Endothelial cell of umbilical vein (primary cell): ENCODE data around the gene CBX2. TPM values are rescaled to one million over a fixed set of nuclear protein-coding genes. Genes with fewer than 3 reads are reported as not detected.

ENCODE experiments used
- BruUV-seq: library from RNA; stranded (reverse); fragments of 400-500 nt; replicated peaks from 2 replicates; lab custom pipeline; 2021; lab: Mats Ljungman, UMichigan
- CTCF ChIA-PET: fragments of 300-600, 350-600 bp; sonication (Branson Sonifier 250); formaldehyde crosslinking; loops from one replicate; lab custom pipeline; 2021; ENCODE audit warnings: antibody characterized with exemption, inconsistent platforms; lab: Charles Lee
- POLR2A ChIA-PET: fragments of 300-600, 350-600 bp; sonication (Branson Sonifier 250); formaldehyde crosslinking; loops from one replicate; lab custom pipeline; 2021; ENCODE audit warnings: antibody characterized with exemption, inconsistent platforms; lab: Charles Lee
- DNase-seq: peaks from one replicate; pipeline ENCODE4 v3.0.0-alpha.2; 2011; ENCODE audit warnings: low read depth, low spot score
- FAIRE-seq: peaks from 2 replicates; lab custom pipeline; 2011; peaks lifted over from hg19 to GRCh38; lab: Jason Lieb, UNC
- H2AFZ ChIP-seq: 2 replicates; pipeline ENCODE4 v1.6.0; 2012; ENCODE audit warnings: low read depth, low read length, control low read depth, inconsistent platforms
- H3K27ac ChIP-seq: 2 replicates; pipeline ENCODE4 v1.5.1; 2011; ENCODE audit warnings: low read depth, mild to moderate bottlenecking, control low read depth, low read length, moderate library complexity; ENCODE audit not compliant: insufficient read depth
- H3K27me3 ChIP-seq, 2 experiments: 2 replicates each; pipeline versions ENCODE4 v1.6.0 to v1.6.1; 2011; ENCODE audit warnings: low read length in 2 of 2, mixed read lengths in 1 of 2; ENCODE audit not compliant: control insufficient read depth in 2 of 2, insufficient read depth in 2 of 2
- H3K36me3 ChIP-seq, 2 experiments: 2 replicates in 1 of 2; 3 replicates in 1 of 2; pipeline ENCODE4 v1.5.1; 2011; ENCODE audit warnings: low read length in 2 of 2, mild to moderate bottlenecking in 1 of 2, moderate library complexity in 1 of 2; ENCODE audit not compliant: control insufficient read depth in 2 of 2, insufficient read depth in 2 of 2; ENCODE audit errors: extremely low read depth in 1 of 2
- H3K4me1 ChIP-seq: 3 replicates; pipeline ENCODE4 v1.5.1; 2011; ENCODE audit warnings: mild to moderate bottlenecking, low read length; ENCODE audit not compliant: control insufficient read depth, insufficient read depth; ENCODE audit errors: extremely low read depth
- H3K4me2 ChIP-seq: 2 replicates; pipeline ENCODE4 v1.6.1; 2011; ENCODE audit warnings: low read length, control low read depth, mixed read lengths; ENCODE audit not compliant: insufficient read depth
- H3K4me3 ChIP-seq, 3 experiments: fragments of 200-600 bp in 1 of 3; sonication (generic), shearing (Covaris generic) in 1 of 3; replicated peaks in 1 of 3; 2 replicates each; pipeline ENCODE4 v1.5.1; 2011 to 2016; ENCODE audit warnings: control low read depth in 3 of 3, low read length in 3 of 3, mild to moderate bottlenecking in 2 of 3, inconsistent platforms in 1 of 3, low read depth in 1 of 3, moderate library complexity in 1 of 3; ENCODE audit not compliant: insufficient read depth in 1 of 3
- H3K79me2 ChIP-seq: 2 replicates; pipeline ENCODE4 v1.6.0; 2012; ENCODE audit warnings: low read length, inconsistent platforms; ENCODE audit not compliant: control insufficient read depth, insufficient read depth
- H3K9ac ChIP-seq: replicated peaks from 2 replicates; pipeline ENCODE3; 2011; ENCODE audit warnings: low read length, control low read depth; ENCODE audit not compliant: insufficient read depth; ENCODE audit errors: extremely low read depth
- H3K9me1 ChIP-seq: replicated peaks from 3 replicates; pipeline ENCODE4 v1.6.0; 2011; ENCODE audit warnings: mild to moderate bottlenecking, low read length; ENCODE audit not compliant: control insufficient read depth, insufficient read depth; ENCODE audit errors: extremely low read depth
- H3K9me3 ChIP-seq: replicated peaks from 2 replicates; pipeline ENCODE4 v1.5.1; 2012; ENCODE audit warnings: low read length, inconsistent platforms; ENCODE audit not compliant: control insufficient read depth, insufficient read depth
- H4K20me1 ChIP-seq: replicated peaks from 2 replicates; pipeline ENCODE3; 2011; ENCODE audit warnings: mild to moderate bottlenecking, low read length; ENCODE audit not compliant: control insufficient read depth, insufficient read depth; ENCODE audit errors: extremely low read depth
- FOS ChIP-seq: IDR thresholded peaks from 2 replicates; pipeline ENCODE4 v1.6.1; 2011; ENCODE audit warnings: mild to moderate bottlenecking, low read length, moderate library complexity, borderline replicate concordance; ENCODE audit not compliant: insufficient read depth
- GATA2 ChIP-seq: IDR thresholded peaks from 2 replicates; pipeline ENCODE4 v1.7.0; 2011; ENCODE audit warnings: low read depth, mild to moderate bottlenecking, moderate library complexity, mixed read lengths, low read length; ENCODE audit not compliant: insufficient read length, insufficient read depth
- MYC ChIP-seq: IDR thresholded peaks from one replicate; pipeline ENCODE4 v1.6.1; 2011; ENCODE audit warnings: mild to moderate bottlenecking, low read depth, low read length
- POLR2A ChIP-seq: IDR thresholded peaks from 2 replicates; pipeline ENCODE4 v1.6.1; 2012; ENCODE audit warnings: low read depth, mild to moderate bottlenecking, control low read depth, low read length
- POLR2AphosphoS5 ChIP-seq: IDR thresholded peaks from 2 replicates; pipeline ENCODE4 v1.6.1; 2012; ENCODE audit warnings: low read depth, mild to moderate bottlenecking, control low read depth, low read length, moderate library complexity; ENCODE audit not compliant: insufficient read depth
- dilution Hi-C: fragments of 300-500 bp; cut with MboI; formaldehyde crosslinking; loops from one replicate; pipeline ENCODE4 v1.15.0; 2019; ENCODE audit warnings: low sequenced_read_pairs; ENCODE audit not compliant: extremely low pct_ligation_motif_present
- intact Hi-C: fragments of 100-400 bp; cut with micrococcal nuclease; formaldehyde crosslinking; loops from one replicate; pipeline ENCODE4 v1.10.0; 2022
- polyA plus RNA-seq, 4 experiments: library from polyadenylated mRNA; depleted of rRNA in 3 of 4; stranded (reverse) in 3 of 4; unstranded in 1 of 4; fragments of >200 nt; gene quantifications; 2 replicates each; pipeline versions ENCODE4 v1.2.1 to v1.2.3, GENCODE V29; 2011 to 2012; ENCODE audit warnings: missing spikeins in 1 of 4
- total RNA-seq: library from RNA; stranded (reverse); gene quantifications from 2 replicates; pipeline ENCODE4 v1.2.3, GENCODE V29; 2021
- TF ChIP-seq, protein P1 (sequence below): IDR thresholded peaks from 2 replicates; pipeline ENCODE4 v1.6.1; 2011; ENCODE audit not compliant: insufficient read depth, insufficient read length
- TF ChIP-seq, protein P2 (sequence below), 2 donors: IDR thresholded peaks; 1 replicate in 1 of 2; 2 replicates in 1 of 2; pipeline ENCODE4 v1.5.1; 2011; ENCODE audit warnings: low read length in 2 of 2, mild to moderate bottlenecking in 2 of 2, moderate library complexity in 2 of 2, control low read depth in 1 of 2, inconsistent platforms in 1 of 2, low read depth in 1 of 2; ENCODE audit not compliant: insufficient read depth in 1 of 2; ENCODE audit errors: extremely low read depth in 1 of 2

CBX2 gene
- total and polyA plus RNA-seq, 2 donors (not counting 3 experiments of a cell fraction or from before 2014, with no cell fraction given): 10.5 to 20.0 TPM

DNA sequence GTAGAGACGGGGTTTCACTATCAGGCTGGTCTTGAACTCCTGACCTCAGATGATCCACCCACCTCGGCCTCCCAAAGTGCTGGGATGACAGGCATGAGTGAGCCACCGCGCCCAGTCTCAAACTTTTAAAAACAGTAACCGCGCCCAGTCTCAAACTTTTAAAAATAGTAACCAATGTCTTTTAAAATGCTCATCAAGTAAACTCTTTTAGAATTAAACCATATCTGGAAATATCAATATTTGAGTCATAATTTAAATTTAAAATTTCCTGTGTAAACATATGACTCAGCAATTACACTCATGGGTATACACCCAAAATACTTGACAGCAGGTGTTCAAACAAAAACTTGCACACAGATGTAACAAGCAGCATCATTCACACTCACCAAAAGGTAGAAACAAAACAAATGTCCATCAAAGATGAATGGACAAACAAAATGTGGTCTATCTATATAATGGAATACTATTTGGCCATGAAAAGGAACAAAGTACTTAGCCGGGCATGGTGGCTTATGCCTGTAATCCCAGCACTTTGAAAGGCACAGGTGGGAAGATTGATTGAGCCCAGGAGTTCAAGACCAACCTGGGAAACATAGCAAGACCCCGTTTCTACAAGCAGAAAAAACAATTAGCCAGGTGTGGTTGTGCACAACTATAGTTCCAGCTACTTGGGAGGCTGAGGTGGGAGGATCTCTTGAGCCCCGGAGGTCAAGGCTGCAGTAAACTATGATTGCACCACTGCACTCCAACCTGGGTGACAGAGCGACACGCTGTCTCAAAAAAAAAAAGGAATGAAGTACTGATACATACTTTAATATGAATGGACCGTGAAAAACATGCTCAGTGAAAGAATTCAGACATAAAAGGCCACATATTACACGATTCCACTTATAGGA, 27.1 kb upstream of the CBX2 start:
- intact Hi-C loops: no loop called here
- FAIRE-seq: no peak
- no peaks in the 10 kb centered on the region for H3K36me3 ChIP-seq
- H3K27me3 ChIP-seq: peaks cover 27 to 41% of the 10 kb centered on the region in 2 experiments
- no peak overlapping the region for H2AFZ ChIP-seq
- no TSS peak for BruUV-seq
- no peak for DNase-seq
- dilution Hi-C loops: no loop called here
- no peak overlapping the region for H3K4me2 ChIP-seq
- H3K4me1 ChIP-seq: no peaks in the 10 kb centered on the region
- no peak overlapping the region for H3K27ac ChIP-seq
- H3K9ac ChIP-seq: no peak overlapping the region
- H3K9me1 ChIP-seq: no peaks in the 10 kb centered on the region
- CTCF ChIA-PET: interaction anchor here (0.9 to 1.2 kb wide), 4 partner anchors 9 to 88 kb away, joined by 3 to 8 read pairs (median 3); partner anchors contain the start of gene CBX4
- POLR2A ChIA-PET: no interaction called here
- H3K79me2 ChIP-seq: no peaks in the 10 kb centered on the region
- H3K4me3 ChIP-seq: no peak overlapping the region
- no peaks in the 10 kb centered on the region for H4K20me1 ChIP-seq
- TF ChIP-seq, protein P1, sequence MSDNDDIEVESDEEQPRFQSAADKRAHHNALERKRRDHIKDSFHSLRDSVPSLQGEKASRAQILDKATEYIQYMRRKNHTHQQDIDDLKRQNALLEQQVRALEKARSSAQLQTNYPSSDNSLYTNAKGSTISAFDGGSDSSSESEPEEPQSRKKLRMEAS: no peak
- TF ChIP-seq GATA2 (no peak), MYC (no peak), POLR2A (no peak), POLR2AphosphoS5 (no peak), FOS (no peak)
- TF ChIP-seq, protein P2, sequence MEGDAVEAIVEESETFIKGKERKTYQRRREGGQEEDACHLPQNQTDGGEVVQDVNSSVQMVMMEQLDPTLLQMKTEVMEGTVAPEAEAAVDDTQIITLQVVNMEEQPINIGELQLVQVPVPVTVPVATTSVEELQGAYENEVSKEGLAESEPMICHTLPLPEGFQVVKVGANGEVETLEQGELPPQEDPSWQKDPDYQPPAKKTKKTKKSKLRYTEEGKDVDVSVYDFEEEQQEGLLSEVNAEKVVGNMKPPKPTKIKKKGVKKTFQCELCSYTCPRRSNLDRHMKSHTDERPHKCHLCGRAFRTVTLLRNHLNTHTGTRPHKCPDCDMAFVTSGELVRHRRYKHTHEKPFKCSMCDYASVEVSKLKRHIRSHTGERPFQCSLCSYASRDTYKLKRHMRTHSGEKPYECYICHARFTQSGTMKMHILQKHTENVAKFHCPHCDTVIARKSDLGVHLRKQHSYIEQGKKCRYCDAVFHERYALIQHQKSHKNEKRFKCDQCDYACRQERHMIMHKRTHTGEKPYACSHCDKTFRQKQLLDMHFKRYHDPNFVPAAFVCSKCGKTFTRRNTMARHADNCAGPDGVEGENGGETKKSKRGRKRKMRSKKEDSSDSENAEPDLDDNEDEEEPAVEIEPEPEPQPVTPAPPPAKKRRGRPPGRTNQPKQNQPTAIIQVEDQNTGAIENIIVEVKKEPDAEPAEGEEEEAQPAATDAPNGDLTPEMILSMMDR (IDR thresholded peaks at IDR 0.05; ENCODE audit: extremely low read depth in 1 of 2, insufficient read depth in 1 of 2, low read depth in 1 of 2, low read length in 2 of 2): no peak
- no peaks in the 10 kb centered on the region for H3K9me3 ChIP-seq
